GM12878 (cell line): ENCODE measurements around the gene ZNF385C. TPM values are rescaled to one million over a fixed set of nuclear protein-coding genes. Genes with fewer than 3 reads are reported as not detected.

ENCODE experiments used
- BACH1 ChIP-seq: fragments of 450-650 bp; IDR thresholded peaks from 2 replicates; pipeline ENCODE4 v1.6.1; 2017; ENCODE audit warnings: mild to moderate bottlenecking, borderline replicate concordance
- CREM ChIP-seq: IDR thresholded peaks from 2 replicates; pipeline ENCODE4 v1.6.1; 2014; ENCODE audit warnings: antibody characterized with exemption, low read depth
- EED ChIP-seq: sonication (generic); IDR thresholded peaks from 2 replicates; pipeline ENCODE4 v1.6.1; 2016; ENCODE audit warnings: antibody characterized with exemption, low read depth
- HCFC1 ChIP-seq: fragments of 150-350 bp; IDR thresholded peaks from 2 replicates; pipeline ENCODE4 v1.6.1; 2014; ENCODE audit warnings: low read length
- LARP7 ChIP-seq: fragments of 450-650 bp; IDR thresholded peaks from 2 replicates; pipeline ENCODE4 v1.6.1; 2017; ENCODE audit warnings: mild to moderate bottlenecking
- PML ChIP-seq: IDR thresholded peaks from 2 replicates; pipeline ENCODE4 v1.6.1; 2012; ENCODE audit warnings: low read length, inconsistent platforms
- POLR2AphosphoS2 ChIP-seq: IDR thresholded peaks from 2 replicates; pipeline ENCODE4 v1.6.1; 2011; ENCODE audit warnings: low read depth, mild to moderate bottlenecking, low read length, improper control_type of control experiment, moderate library complexity
- POU2F2 ChIP-seq: IDR thresholded peaks from 3 replicates; pipeline ENCODE4 v1.6.1; 2011; ENCODE audit warnings: low read depth, mild to moderate bottlenecking, low read length, borderline replicate concordance
- RB1 ChIP-seq: fragments of 450-650 bp; formaldehyde crosslinking; IDR thresholded peaks from 2 replicates; pipeline ENCODE4 v1.6.1; 2017; ENCODE audit warnings: mild to moderate bottlenecking, borderline replicate concordance
- RCOR1 ChIP-seq: conservative IDR thresholded peaks from 2 replicates; pipeline ENCODE4 v1.6.1; 2012; ENCODE audit warnings: low read depth, low read length, improper control_type of control experiment
- RELA ChIP-seq: fragments of 450-650 bp; IDR thresholded peaks from 2 replicates; pipeline ENCODE4 v1.8.0; 2014; ENCODE audit warnings: borderline replicate concordance; ENCODE audit not compliant: partially characterized antibody
- SMC3 ChIP-seq: IDR thresholded peaks from 2 replicates; pipeline ENCODE4 v1.6.1; 2011; ENCODE audit warnings: low read length, improper control_type of control experiment, borderline replicate concordance
- SRF ChIP-seq, 2 experiments: IDR thresholded peaks; 2 replicates each; pipeline ENCODE4 v1.6.1; 2011; ENCODE audit warnings: low read depth in 2 of 2, low read length in 2 of 2, mild to moderate bottlenecking in 1 of 2, moderate library complexity in 1 of 2
- STAT1 ChIP-seq: fragments of 450-650 bp; conservative IDR thresholded peaks from 2 replicates; pipeline ENCODE4 v1.6.1; 2014; ENCODE audit warnings: antibody characterized with exemption, mild to moderate bottlenecking
- ZNF24 ChIP-seq: fragments of 450-650 bp; IDR thresholded peaks from 2 replicates; pipeline ENCODE4 v1.6.1; 2017; ENCODE audit warnings: antibody characterized with exemption, mild to moderate bottlenecking
- polyA plus RNA-seq, 11 experiments: library from polyadenylated mRNA; depleted of rRNA in 4 of 11; unstranded in 6 of 11; stranded (reverse) in 5 of 11; fragments of >200 nt; fragmentation: Nextera tagmentation in 4 of 11; fragmentation: Illumina TruSeq in 1 of 11; extraction: Ambion mirVana in 4 of 11; extraction: Trizol in 1 of 11; gene quantifications; 1 replicate in 1 of 11; 2 replicates in 10 of 11; pipeline versions ENCODE4 v1.2.1 to v1.2.3, GENCODE V29; 2011 to 2016; ENCODE audit warnings: inconsistent platforms in 2 of 11, missing spikeins in 2 of 11, low read depth in 1 of 11
- total RNA-seq, 4 experiments: library from RNA; depleted of rRNA in 3 of 4; stranded (reverse); fragments of >200 nt in 3 of 4; fragmentation: Illumina TruSeq in 1 of 4; extraction: Trizol in 1 of 4; gene quantifications; 2 replicates each; pipeline versions ENCODE4 v1.2.1 to v1.2.3, GENCODE V29; 2013 to 2021
- TF ChIP-seq, protein P1 (sequence below): fragments of 450-650 bp; IDR thresholded peaks from 2 replicates; pipeline ENCODE4 v1.6.1; 2017; ENCODE audit warnings: antibody characterized with exemption, mild to moderate bottlenecking, moderate library complexity
- TF ChIP-seq, protein P2 (sequence below): fragments of 450-650 bp; IDR thresholded peaks from 2 replicates; pipeline ENCODE4 v1.6.1; 2018; ENCODE audit warnings: mild to moderate bottlenecking, low read depth, moderate library complexity; ENCODE audit not compliant: partially characterized antibody
- TF ChIP-seq, protein P3 (sequence below): fragments of 450-650 bp; formaldehyde crosslinking; IDR thresholded peaks from 2 replicates; pipeline ENCODE4 v1.4.0; 2022; ENCODE audit warnings: mild to moderate bottlenecking, moderate library complexity
- TF ChIP-seq, protein P4 (sequence below): fragments of 450-650 bp; IDR thresholded peaks from 2 replicates; pipeline ENCODE4 v1.6.1; 2016; ENCODE audit warnings: mild to moderate bottlenecking

ZNF385C gene
- total and polyA plus RNA-seq, 10 of the 15 experiments (the other 5 are each of a cell fraction or from before 2014, with no cell fraction given): 0.06 to 0.20 (median 0.07) TPM; not detected in 5

DNA sequence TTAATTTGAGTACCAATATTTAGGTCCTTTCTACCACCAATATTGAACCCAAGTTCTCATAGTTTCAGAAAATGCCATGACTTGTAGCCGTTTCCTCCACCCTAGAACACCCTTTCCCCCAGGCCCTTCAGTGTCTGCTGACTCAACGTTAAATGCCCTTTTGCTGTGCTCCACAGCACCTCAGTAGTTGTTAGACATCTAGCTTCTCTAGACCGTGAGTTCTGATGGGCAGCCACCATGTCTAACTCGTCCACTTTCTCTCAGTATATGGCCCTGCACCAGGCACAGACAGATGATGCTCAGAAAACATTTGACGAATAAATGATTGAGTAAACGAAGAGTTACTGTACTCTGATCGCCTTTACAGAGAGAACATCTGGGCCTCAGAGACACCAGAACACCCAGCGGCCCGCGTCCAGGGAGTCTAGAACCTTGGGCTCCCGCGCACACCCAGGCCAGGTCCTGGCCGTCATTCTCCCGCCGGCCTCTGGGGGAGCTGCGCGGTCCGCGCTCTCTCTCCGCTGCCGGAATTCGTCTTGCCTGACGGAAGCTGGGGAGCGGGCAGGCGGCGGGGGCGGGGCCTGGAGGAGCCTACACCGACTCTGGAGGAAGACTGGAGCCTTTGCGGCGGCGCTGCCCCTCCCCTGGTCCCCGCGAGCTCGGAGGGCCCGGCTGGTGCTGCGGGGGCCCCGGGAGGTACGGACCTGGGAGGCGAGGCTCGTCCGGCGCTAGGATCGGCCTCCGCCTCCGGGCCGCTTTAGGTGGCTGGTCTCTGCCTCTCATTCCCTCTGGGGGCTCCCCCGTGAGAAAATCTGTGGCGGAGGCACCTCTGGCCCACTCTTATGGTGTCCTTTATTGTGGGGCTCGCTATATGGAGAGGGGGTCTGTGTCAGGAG, 78.5 kb downstream of the ZNF385C start, which contains the start of gene NKIRAS2 (continued):
- TF ChIP-seq, protein P1, sequence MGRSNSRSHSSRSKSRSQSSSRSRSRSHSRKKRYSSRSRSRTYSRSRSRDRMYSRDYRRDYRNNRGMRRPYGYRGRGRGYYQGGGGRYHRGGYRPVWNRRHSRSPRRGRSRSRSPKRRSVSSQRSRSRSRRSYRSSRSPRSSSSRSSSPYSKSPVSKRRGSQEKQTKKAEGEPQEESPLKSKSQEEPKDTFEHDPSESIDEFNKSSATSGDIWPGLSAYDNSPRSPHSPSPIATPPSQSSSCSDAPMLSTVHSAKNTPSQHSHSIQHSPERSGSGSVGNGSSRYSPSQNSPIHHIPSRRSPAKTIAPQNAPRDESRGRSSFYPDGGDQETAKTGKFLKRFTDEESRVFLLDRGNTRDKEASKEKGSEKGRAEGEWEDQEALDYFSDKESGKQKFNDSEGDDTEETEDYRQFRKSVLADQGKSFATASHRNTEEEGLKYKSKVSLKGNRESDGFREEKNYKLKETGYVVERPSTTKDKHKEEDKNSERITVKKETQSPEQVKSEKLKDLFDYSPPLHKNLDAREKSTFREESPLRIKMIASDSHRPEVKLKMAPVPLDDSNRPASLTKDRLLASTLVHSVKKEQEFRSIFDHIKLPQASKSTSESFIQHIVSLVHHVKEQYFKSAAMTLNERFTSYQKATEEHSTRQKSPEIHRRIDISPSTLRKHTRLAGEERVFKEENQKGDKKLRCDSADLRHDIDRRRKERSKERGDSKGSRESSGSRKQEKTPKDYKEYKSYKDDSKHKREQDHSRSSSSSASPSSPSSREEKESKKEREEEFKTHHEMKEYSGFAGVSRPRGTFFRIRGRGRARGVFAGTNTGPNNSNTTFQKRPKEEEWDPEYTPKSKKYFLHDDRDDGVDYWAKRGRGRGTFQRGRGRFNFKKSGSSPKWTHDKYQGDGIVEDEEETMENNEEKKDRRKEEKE: no peak
- TF ChIP-seq POU2F2 (peak; percentile 3; the same call in 1 of the 3 replicates), CREM (0 out of 2 replicates have a peak, but pooled peaks have one; percentile 53), RB1 (peak; percentile 96), ZNF24 (0 out of 2 replicates have a peak, but pooled peaks have one; percentile 12), RCOR1 (0 out of 2 replicates have a peak, but pooled peaks have one; percentile 20), RELA (peak; percentile 27), BACH1 (peak; percentile 60; the same call in 1 of the 2 replicates), EED (0 out of 2 replicates have a peak, but pooled peaks have one; percentile 22), HCFC1 (peak; percentile 73), LARP7 (peak; percentile 77), SRF (IDR thresholded peaks at IDR 0.05; ENCODE audit: low read depth in 2 of 2, low read length in 2 of 2) (0 out of 4 replicates have a peak, but pooled peaks of 1 of the 2 experiments have one; percentile 61), POLR2AphosphoS2 (0 out of 2 replicates have a peak, but pooled peaks have one; percentile 73), PML (0 out of 2 replicates have a peak, but pooled peaks have one; percentile 37), SMC3 (no peak), STAT1 (0 out of 2 replicates have a peak, but pooled peaks have one; percentile 49)
- TF ChIP-seq, protein P2, sequence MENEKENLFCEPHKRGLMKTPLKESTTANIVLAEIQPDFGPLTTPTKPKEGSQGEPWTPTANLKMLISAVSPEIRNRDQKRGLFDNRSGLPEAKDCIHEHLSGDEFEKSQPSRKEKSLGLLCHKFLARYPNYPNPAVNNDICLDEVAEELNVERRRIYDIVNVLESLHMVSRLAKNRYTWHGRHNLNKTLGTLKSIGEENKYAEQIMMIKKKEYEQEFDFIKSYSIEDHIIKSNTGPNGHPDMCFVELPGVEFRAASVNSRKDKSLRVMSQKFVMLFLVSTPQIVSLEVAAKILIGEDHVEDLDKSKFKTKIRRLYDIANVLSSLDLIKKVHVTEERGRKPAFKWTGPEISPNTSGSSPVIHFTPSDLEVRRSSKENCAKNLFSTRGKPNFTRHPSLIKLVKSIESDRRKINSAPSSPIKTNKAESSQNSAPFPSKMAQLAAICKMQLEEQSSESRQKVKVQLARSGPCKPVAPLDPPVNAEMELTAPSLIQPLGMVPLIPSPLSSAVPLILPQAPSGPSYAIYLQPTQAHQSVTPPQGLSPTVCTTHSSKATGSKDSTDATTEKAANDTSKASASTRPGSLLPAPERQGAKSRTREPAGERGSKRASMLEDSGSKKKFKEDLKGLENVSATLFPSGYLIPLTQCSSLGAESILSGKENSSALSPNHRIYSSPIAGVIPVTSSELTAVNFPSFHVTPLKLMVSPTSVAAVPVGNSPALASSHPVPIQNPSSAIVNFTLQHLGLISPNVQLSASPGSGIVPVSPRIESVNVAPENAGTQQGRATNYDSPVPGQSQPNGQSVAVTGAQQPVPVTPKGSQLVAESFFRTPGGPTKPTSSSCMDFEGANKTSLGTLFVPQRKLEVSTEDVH: peak; percentile 44
- TF ChIP-seq, protein P3, sequence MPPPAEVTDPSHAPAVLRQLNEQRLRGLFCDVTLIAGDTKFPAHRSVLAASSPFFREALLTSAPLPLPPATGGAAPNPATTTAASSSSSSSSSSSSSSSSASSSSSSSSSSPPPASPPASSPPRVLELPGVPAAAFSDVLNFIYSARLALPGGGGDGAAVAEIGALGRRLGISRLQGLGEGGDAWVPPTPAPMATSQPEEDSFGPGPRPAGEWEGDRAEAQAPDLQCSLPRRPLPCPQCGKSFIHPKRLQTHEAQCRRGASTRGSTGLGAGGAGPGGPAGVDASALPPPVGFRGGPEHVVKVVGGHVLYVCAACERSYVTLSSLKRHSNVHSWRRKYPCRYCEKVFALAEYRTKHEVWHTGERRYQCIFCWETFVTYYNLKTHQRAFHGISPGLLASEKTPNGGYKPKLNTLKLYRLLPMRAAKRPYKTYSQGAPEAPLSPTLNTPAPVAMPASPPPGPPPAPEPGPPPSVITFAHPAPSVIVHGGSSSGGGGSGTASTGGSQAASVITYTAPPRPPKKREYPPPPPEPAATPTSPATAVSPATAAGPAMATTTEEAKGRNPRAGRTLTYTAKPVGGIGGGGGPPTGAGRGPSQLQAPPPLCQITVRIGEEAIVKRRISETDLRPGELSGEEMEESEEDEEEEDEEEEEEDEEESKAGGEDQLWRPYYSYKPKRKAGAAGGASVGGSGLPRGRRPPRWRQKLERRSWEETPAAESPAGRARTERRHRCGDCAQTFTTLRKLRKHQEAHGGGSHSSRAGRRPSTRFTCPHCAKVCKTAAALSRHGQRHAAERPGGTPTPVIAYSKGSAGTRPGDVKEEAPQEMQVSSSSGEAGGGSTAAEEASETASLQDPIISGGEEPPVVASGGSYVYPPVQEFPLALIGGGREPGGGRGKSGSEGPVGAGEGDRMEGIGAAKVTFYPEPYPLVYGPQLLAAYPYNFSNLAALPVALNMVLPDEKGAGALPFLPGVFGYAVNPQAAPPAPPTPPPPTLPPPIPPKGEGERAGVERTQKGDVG (CRISPR knock-in tag): no peak
- TF ChIP-seq, protein P4, sequence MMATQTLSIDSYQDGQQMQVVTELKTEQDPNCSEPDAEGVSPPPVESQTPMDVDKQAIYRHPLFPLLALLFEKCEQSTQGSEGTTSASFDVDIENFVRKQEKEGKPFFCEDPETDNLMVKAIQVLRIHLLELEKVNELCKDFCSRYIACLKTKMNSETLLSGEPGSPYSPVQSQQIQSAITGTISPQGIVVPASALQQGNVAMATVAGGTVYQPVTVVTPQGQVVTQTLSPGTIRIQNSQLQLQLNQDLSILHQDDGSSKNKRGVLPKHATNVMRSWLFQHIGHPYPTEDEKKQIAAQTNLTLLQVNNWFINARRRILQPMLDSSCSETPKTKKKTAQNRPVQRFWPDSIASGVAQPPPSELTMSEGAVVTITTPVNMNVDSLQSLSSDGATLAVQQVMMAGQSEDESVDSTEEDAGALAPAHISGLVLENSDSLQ: peak; percentile 65
